ENCODE measurements around the gene RPUSD1.

The RPUSD1 gene

DNA sequence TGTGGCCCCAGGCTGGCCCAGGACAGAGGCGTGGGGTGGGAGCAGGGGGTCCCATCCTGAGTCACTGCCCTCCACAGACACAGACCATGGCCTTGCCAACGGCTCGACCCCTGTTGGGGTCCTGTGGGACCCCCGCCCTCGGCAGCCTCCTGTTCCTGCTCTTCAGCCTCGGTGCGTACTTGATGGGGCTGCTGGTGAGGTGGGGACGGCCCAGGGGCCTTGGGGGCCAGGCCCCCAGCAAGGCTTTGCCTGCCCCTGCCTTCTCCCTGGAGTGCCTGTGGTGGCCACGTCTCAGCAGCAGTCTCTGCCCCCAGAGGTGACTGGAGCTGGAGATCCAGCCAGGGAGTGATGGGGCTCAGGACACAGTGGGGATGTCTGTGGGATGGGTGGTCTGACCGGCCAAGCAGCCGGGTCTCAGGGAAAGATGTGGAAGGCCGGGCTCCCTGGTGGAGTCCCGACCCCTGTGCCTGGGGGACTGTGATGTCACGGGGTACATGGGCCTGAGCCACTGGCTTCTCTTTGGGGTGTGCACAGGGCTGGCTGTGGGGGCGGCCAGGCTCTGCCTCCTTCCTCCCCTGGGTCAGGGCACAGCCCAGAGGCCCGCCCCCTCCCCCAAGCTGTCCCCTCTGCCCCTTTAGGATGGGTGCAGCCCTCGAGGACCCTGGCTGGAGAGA lies 25.4 kb downstream of the RPUSD1 start:
- TF ChIP-seq, protein P1, sequence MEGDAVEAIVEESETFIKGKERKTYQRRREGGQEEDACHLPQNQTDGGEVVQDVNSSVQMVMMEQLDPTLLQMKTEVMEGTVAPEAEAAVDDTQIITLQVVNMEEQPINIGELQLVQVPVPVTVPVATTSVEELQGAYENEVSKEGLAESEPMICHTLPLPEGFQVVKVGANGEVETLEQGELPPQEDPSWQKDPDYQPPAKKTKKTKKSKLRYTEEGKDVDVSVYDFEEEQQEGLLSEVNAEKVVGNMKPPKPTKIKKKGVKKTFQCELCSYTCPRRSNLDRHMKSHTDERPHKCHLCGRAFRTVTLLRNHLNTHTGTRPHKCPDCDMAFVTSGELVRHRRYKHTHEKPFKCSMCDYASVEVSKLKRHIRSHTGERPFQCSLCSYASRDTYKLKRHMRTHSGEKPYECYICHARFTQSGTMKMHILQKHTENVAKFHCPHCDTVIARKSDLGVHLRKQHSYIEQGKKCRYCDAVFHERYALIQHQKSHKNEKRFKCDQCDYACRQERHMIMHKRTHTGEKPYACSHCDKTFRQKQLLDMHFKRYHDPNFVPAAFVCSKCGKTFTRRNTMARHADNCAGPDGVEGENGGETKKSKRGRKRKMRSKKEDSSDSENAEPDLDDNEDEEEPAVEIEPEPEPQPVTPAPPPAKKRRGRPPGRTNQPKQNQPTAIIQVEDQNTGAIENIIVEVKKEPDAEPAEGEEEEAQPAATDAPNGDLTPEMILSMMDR (IDR thresholded peaks at IDR 0.05) = no peak
- no peak for DNase-seq
- H3K9me3 Mint-ChIP-seq = peaks cover 2% of the 10 kb centered on the region
- H3K4me3 Mint-ChIP-seq = no peak overlapping the region
- no peaks in the 10 kb centered on the region for H3K36me3 Mint-ChIP-seq (ENCODE audit: low read depth)
- peak overlapping the region; percentile 29 for H3K27ac Mint-ChIP-seq
- H3K27me3 Mint-ChIP-seq (ENCODE audit: low read depth, poor library complexity) = peaks cover under 1% of the 10 kb centered on the region
- H3K4me1 Mint-ChIP-seq = peaks cover 26% of the 10 kb centered on the region

- Mint-ChIP-seq H3K27ac (no peak overlapping the region), H3K9me3 (peaks cover 5% of the 10 kb centered on the region), H3K36me3 (ENCODE audit: low read depth) (no peaks in the 10 kb centered on the region), H3K4me1 (peaks cover 29% of the 10 kb centered on the region), H3K27me3 (ENCODE audit: low read depth, poor library complexity) (peaks cover 4% of the 10 kb centered on the region), H3K4me3 (no peak overlapping the region)
- TF ChIP-seq, protein P1 (IDR thresholded peaks at IDR 0.05) = no peak
- DNase-seq = no peak
These were observed 26.3 kb downstream of the RPUSD1 start for GRCh38 chr16:761625-762513.

DNA sequence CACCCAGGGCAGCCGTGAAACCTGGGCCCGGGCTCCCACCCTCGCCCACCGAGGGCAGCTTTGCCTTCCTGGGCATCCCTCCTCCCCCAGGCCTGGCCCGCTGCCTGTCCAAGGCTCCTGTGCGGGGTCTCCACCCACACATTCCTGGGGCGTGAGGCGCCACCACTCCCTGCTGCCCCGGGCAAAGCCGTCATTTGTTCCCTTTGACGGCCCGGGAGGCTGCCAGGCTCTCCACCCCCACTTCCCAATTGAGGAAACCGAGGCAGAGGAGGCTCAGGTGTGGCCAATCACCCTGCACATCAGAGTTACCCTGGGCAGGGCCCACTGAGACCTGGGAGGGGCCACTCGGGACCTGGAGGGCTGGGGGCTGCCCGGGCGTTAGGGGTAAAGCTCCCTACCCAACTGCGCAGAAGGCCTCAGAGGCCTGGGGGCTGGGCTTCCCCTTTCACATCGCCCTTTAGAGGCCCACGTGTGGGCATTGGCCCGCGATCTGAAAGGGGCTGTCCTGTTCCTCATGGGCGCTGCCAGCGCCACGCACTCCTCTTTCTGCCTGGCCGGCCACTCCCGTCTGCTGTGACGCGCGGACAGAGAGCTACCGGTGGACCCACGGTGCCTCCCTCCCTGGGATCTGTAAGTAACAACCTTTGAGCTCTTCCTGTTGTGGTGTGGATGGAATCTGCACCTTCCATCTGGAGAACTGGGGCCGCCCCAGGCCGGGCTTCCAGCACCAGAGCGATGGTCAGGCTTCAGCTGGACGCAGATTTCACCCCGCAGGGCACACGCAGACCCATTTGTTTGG lies 27.4 kb downstream of the RPUSD1 start, which contains the start of gene MSLN:
TSS of gene MSLN (plus strand) at position 190 of the 799 bp plus-strand sequence. CDS start 1,947 bp downstream, outside the sequence.
- peaks cover 24% of the 10 kb centered on the region for H3K4me1 Mint-ChIP-seq
- H3K36me3 Mint-ChIP-seq (ENCODE audit: low read depth) = no peaks in the 10 kb centered on the region
- H3K27ac Mint-ChIP-seq = peak within 1 kb of the TSS; percentile 85
- H3K9me3 Mint-ChIP-seq = peaks cover 11% of the 10 kb centered on the region
- no peak for DNase-seq
- TF ChIP-seq, protein P1 (IDR thresholded peaks at IDR 0.05) = no peak
- H3K4me3 Mint-ChIP-seq = peak within 1 kb of the TSS; percentile 55
- H3K27me3 Mint-ChIP-seq (ENCODE audit: low read depth, poor library complexity) = peaks cover 6% of the 10 kb centered on the region

GRCh38 chr16:760065-760464 lies 28.1 kb downstream of the RPUSD1 start:
- H3K4me1 Mint-ChIP-seq = peaks cover 23% of the 10 kb centered on the region
- H3K36me3 Mint-ChIP-seq (ENCODE audit: low read depth) = no peaks in the 10 kb centered on the region
- peak overlapping the region; percentile 55 for H3K4me3 Mint-ChIP-seq
- peaks cover 11% of the 10 kb centered on the region for H3K9me3 Mint-ChIP-seq
- peaks cover 6% of the 10 kb centered on the region for H3K27me3 Mint-ChIP-seq (ENCODE audit: low read depth, poor library complexity)
- peak overlapping the region; percentile 85 for H3K27ac Mint-ChIP-seq
- DNase-seq = no peak
- TF ChIP-seq, protein P1 (IDR thresholded peaks at IDR 0.05) = no peak

GRCh38 chr16:759110-759910 lies 28.9 kb downstream of the RPUSD1 start:
- H3K4me3 Mint-ChIP-seq = peak overlapping the region; percentile 55
- peaks cover 23% of the 10 kb centered on the region for H3K4me1 Mint-ChIP-seq
- H3K27ac Mint-ChIP-seq = peak overlapping the region; percentile 85
- DNase-seq = no peak
- H3K27me3 Mint-ChIP-seq (ENCODE audit: low read depth, poor library complexity) = peaks cover 11% of the 10 kb centered on the region
- H3K36me3 Mint-ChIP-seq (ENCODE audit: low read depth) = no peaks in the 10 kb centered on the region
- TF ChIP-seq, protein P1 (IDR thresholded peaks at IDR 0.05) = no peak
- peaks cover 11% of the 10 kb centered on the region for H3K9me3 Mint-ChIP-seq

Measured in nephron progenitor cell (in vitro differentiated cells).